Ishikawa (cell line): ENCODE measurements around the gene ARID1B.

ENCODE experiments used
- CEBPB ChIP-seq: IDR thresholded peaks from 2 replicates; pipeline ENCODE4 v1.6.1; 2012
- CREB1 ChIP-seq: IDR thresholded peaks from 2 replicates; pipeline ENCODE4 v1.6.1; 2012; ENCODE audit warnings: low read depth
- EGR1 ChIP-seq: IDR thresholded peaks from 2 replicates; pipeline ENCODE4 v1.6.1; 2012
- EP300 ChIP-seq: IDR thresholded peaks from 2 replicates; pipeline ENCODE4 v1.6.1; 2012; ENCODE audit warnings: borderline replicate concordance
- FOXM1 ChIP-seq: IDR thresholded peaks from 2 replicates; pipeline ENCODE4 v1.6.1; 2012; ENCODE audit warnings: low read depth, borderline replicate concordance
- MAX ChIP-seq: IDR thresholded peaks from 2 replicates; pipeline ENCODE4 v1.6.1; 2012
- NFIC ChIP-seq: IDR thresholded peaks from 2 replicates; pipeline ENCODE4 v1.6.1; 2012
- RAD21 ChIP-seq: IDR thresholded peaks from 2 replicates; pipeline ENCODE4 v1.6.1; 2012; ENCODE audit warnings: low read depth
- REST ChIP-seq: IDR thresholded peaks from 2 replicates; pipeline ENCODE4 v1.6.1; 2012; ENCODE audit warnings: low read depth, mild to moderate bottlenecking
- TAF1 ChIP-seq: IDR thresholded peaks from 2 replicates; pipeline ENCODE4 v1.6.1; 2012; ENCODE audit warnings: low read depth, mild to moderate bottlenecking
- TCF12 ChIP-seq: IDR thresholded peaks from 2 replicates; pipeline ENCODE4 v1.6.1; 2012; ENCODE audit warnings: low read depth
- TEAD4 ChIP-seq: IDR thresholded peaks from 2 replicates; pipeline ENCODE4 v1.6.1; 2012
- USF1 ChIP-seq: IDR thresholded peaks from 2 replicates; pipeline ENCODE4 v1.6.1; 2012
- YY1 ChIP-seq: IDR thresholded peaks from 2 replicates; pipeline ENCODE4 v1.6.1; 2012; ENCODE audit warnings: low read depth
- ZBTB7A ChIP-seq: IDR thresholded peaks from 2 replicates; pipeline ENCODE4 v1.6.1; 2012; ENCODE audit warnings: low read depth

ARID1B gene

GRCh38 chr6:157124485-157125254 lies 347.5 kb downstream of the ARID1B start:
- no peak for TF ChIP-seq YY1
- TF ChIP-seq TCF12, result no peak
- no peak for TF ChIP-seq FOXM1
- TF ChIP-seq REST, result no peak
- TF ChIP-seq CEBPB, result no peak
- no peak for TF ChIP-seq NFIC
- no peak for TF ChIP-seq MAX
- no peak for TF ChIP-seq TEAD4

- no peak for TF ChIP-seq NFIC
- no peak for TF ChIP-seq MAX
- TF ChIP-seq USF1, result no peak
- TF ChIP-seq ZBTB7A, result no peak
- TF ChIP-seq TCF12, result no peak
- TF ChIP-seq EP300, result no peak
- TF ChIP-seq CREB1, result no peak
- no peak for TF ChIP-seq FOXM1
- TF ChIP-seq EGR1, result no peak
- no peak for TF ChIP-seq RAD21
- no peak for TF ChIP-seq TAF1
- no peak for TF ChIP-seq CEBPB
- no peak for TF ChIP-seq TEAD4
- TF ChIP-seq YY1, result no peak
- TF ChIP-seq REST, result no peak
Observed at GRCh38 chr6:157125531-157125930, 348.4 kb downstream of the ARID1B start.

GRCh38 chr6:157126183-157127098 lies 349.3 kb downstream of the ARID1B start:
- TF ChIP-seq NFIC (no peak), RAD21 (no peak)

- TF ChIP-seq REST (no peak), FOXM1 (no peak), YY1 (no peak), NFIC (no peak), RAD21 (no peak), TEAD4 (no peak), CEBPB (no peak), TCF12 (no peak), USF1 (no peak), TAF1 (no peak), EGR1 (no peak), MAX (no peak), EP300 (no peak), ZBTB7A (no peak), CREB1 (no peak)
Observed at GRCh38 chr6:157128235-157128775, 351.1 kb downstream of the ARID1B start.
